K562 (cell line): ENCODE results near the gene CSTB. TPM values are rescaled to one million over a fixed set of nuclear protein-coding genes. Genes with fewer than 3 reads are reported as not detected.
A peak's percentile ranks its signal among the peaks of the same experiment; 100 is the strongest.

Experiments used
- ATAC-seq: fragments of 200-7000 bp; cut with Tn5 transposase; 3 replicates; pipeline ENCODE4 v1.9.1; 2020; ENCODE audit warnings: moderate library complexity
- BruUV-seq: library from RNA; stranded (reverse); fragments of 400-500 nt; replicated peaks from 2 replicates; lab custom pipeline; 2021; lab: Mats Ljungman, UMichigan
- CTCF ChIA-PET: fragments of 300-600 bp; formaldehyde crosslinking; extraction: SDS; loops from one replicate; lab custom pipeline; 2021; ENCODE audit warnings: low intra/inter-chr PET ratio; lab: Yijun Ruan, JAX
- POLR2A ChIA-PET: fragments of 300-600, 350-650 bp; sonication (Branson Sonifier 250); formaldehyde crosslinking; extraction: SDS; loops from one replicate; lab custom pipeline; 2021; ENCODE audit warnings: antibody characterized with exemption, inconsistent platforms; lab: Yijun Ruan, JAX
- DNase-seq, 4 experiments: peaks; one replicate each; pipeline versions ENCODE4 v3.0.0 to v3.0.0-alpha.2; 2011 to 2018; ENCODE audit warnings: low spot score in 3 of 4, mixed read lengths in 3 of 4; ENCODE audit errors: extremely low read depth in 1 of 4
- FAIRE-seq: peaks from 2 replicates; lab custom pipeline; 2011; peaks lifted over from hg19 to GRCh38; lab: Jason Lieb, UNC
- H2AFZ ChIP-seq: 2 replicates; pipeline ENCODE4 v1.6.0; 2011; ENCODE audit warnings: low read depth, low read length, control low read depth, inconsistent platforms
- H3K27ac ChIP-seq: fragments of 200-600 bp; 3 replicates; pipeline ENCODE4 v1.8.0; 2011; ENCODE audit warnings: low read depth, mild to moderate bottlenecking, control low read depth, inconsistent platforms, low read length, moderate library complexity, mixed read lengths; ENCODE audit errors: extremely low read depth
- H3K27me3 ChIP-seq, 2 experiments: fragments of 300-600 bp in 1 of 2; 2 replicates in 1 of 2; 3 replicates in 1 of 2; pipeline versions ENCODE4 v1.6.0 to v1.8.0; 2011; ENCODE audit warnings: inconsistent platforms in 2 of 2, low read length in 2 of 2, mild to moderate bottlenecking in 1 of 2, mixed read lengths in 1 of 2, moderate library complexity in 1 of 2; ENCODE audit not compliant: control insufficient read depth in 2 of 2, insufficient read depth in 2 of 2
- H3K36me3 ChIP-seq: fragments of 300-600 bp; 3 replicates; pipeline ENCODE4 v1.8.0; 2011; ENCODE audit warnings: mild to moderate bottlenecking, low read length, inconsistent platforms; ENCODE audit not compliant: control insufficient read depth, insufficient read depth
- H3K4me1 ChIP-seq, 2 experiments: fragments of 200-600 bp in 1 of 2; replicated peaks in 1 of 2; 2 replicates in 1 of 2; 3 replicates in 1 of 2; pipeline versions ENCODE4 v1.5.1 to v1.8.0; 2011; ENCODE audit warnings: inconsistent platforms in 2 of 2, low read length in 2 of 2, mild to moderate bottlenecking in 1 of 2, mixed read lengths in 1 of 2, moderate library complexity in 1 of 2; ENCODE audit not compliant: control insufficient read depth in 2 of 2, insufficient read depth in 2 of 2
- H3K4me2 ChIP-seq: 2 replicates; pipeline ENCODE4 v1.6.1; 2011; ENCODE audit warnings: low read length, control low read depth, inconsistent platforms, mixed read lengths; ENCODE audit not compliant: insufficient read depth
- H3K4me3 ChIP-seq: fragments of 200-600 bp; sonication (generic), shearing (Covaris generic); 2 replicates; pipeline ENCODE4 v1.5.1; 2016; ENCODE audit warnings: control low read depth, inconsistent platforms
- H3K79me2 ChIP-seq: fragments of 200-600 bp; 3 replicates; pipeline ENCODE4 v1.8.0; 2011; ENCODE audit warnings: low read length, inconsistent platforms; ENCODE audit not compliant: control insufficient read depth, insufficient read depth
- H3K9ac ChIP-seq, 2 experiments: 2 replicates each; pipeline versions ENCODE4 v1.6.0 to v1.6.1; 2011; ENCODE audit warnings: low read depth in 2 of 2, low read length in 2 of 2, control low read depth in 1 of 2, inconsistent platforms in 1 of 2, mild to moderate bottlenecking in 1 of 2, mixed read lengths in 1 of 2; ENCODE audit not compliant: insufficient read depth in 1 of 2
- H3K9me1 ChIP-seq: one replicate; pipeline ENCODE4 v1.6.0; 2011; ENCODE audit warnings: inconsistent platforms, mild to moderate bottlenecking, low read length, moderate library complexity; ENCODE audit not compliant: control insufficient read depth, insufficient read depth
- H3K9me3 ChIP-seq: replicated peaks from 2 replicates; pipeline ENCODE4 v1.5.1; 2011; ENCODE audit warnings: low read depth, low read length, inconsistent platforms; ENCODE audit not compliant: control insufficient read depth, insufficient read depth
- H4K20me1 ChIP-seq: replicated peaks from 2 replicates; pipeline ENCODE4 v1.6.1; 2011; ENCODE audit warnings: low read length, inconsistent platforms, mixed read lengths; ENCODE audit not compliant: control insufficient read depth, insufficient read depth
- CBX8 ChIP-seq: fragments of 200-600 bp; sonication (generic); IDR thresholded peaks from 2 replicates; pipeline ENCODE4 v1.6.1; 2012; ENCODE audit warnings: borderline replicate concordance, mixed run types, low read depth, mild to moderate bottlenecking, moderate library complexity, mixed read lengths, low read length, control low read depth, inconsistent platforms; ENCODE audit not compliant: poor library complexity, severe bottlenecking; ENCODE audit errors: extremely low read depth
- FIP1L1 ChIP-seq: fragments of 200-400 bp; formaldehyde crosslinking; IDR thresholded peaks from 2 replicates; pipeline ENCODE4 v1.6.1; 2018; ENCODE audit warnings: mild to moderate bottlenecking, low read depth, low read length; ENCODE audit not compliant: poor library complexity, severe bottlenecking
- JUND ChIP-seq, 2 experiments: IDR thresholded peaks; 2 replicates in 1 of 2; 3 replicates in 1 of 2; pipeline ENCODE4 v1.6.1; 2011; ENCODE audit warnings: borderline replicate concordance in 2 of 2, low read depth in 2 of 2, low read length in 2 of 2, improper control_type of control experiment in 1 of 2, missing biosample characterization in 1 of 2, missing genetic modification characterization in 1 of 2, missing genetic modification reagents in 1 of 2
- NRF1 ChIP-seq, 2 experiments: fragments of 450-650 bp; IDR thresholded peaks in 1 of 2; conservative IDR thresholded peaks in 1 of 2; 2 replicates each; pipeline ENCODE4 v1.6.1; 2014; ENCODE audit warnings: mild to moderate bottlenecking in 2 of 2
- NUFIP1 ChIP-seq: fragments of 450-650 bp; IDR thresholded peaks from 2 replicates; pipeline ENCODE4 v1.6.1; 2018; ENCODE audit not compliant: partially characterized antibody
- RBBP5 ChIP-seq: fragments of 200-600 bp; sonication (generic); IDR thresholded peaks from 2 replicates; pipeline ENCODE4 v1.6.1; 2012; ENCODE audit warnings: borderline replicate concordance, mild to moderate bottlenecking, low read length, control low read depth, inconsistent platforms; ENCODE audit not compliant: insufficient read depth, poor library complexity, severe bottlenecking
- RBM22 ChIP-seq: fragments of 200-400 bp; formaldehyde crosslinking; IDR thresholded peaks from 2 replicates; pipeline ENCODE4 v1.6.1; 2018; ENCODE audit warnings: low read length, low read depth; ENCODE audit not compliant: poor library complexity, severe bottlenecking
- TCFL5 ChIP-seq: fragments of 250-450 bp; sonication (Bioruptor Pico); conservative IDR thresholded peaks from 2 replicates; pipeline ENCODE4 v1.6.1; 2021; ENCODE audit warnings: mild to moderate bottlenecking, moderate library complexity, matching md5 sums
- VEZF1 ChIP-seq: fragments of 200-800 bp; sonication (Bioruptor generic); IDR thresholded peaks from 2 replicates; pipeline ENCODE4 v1.6.1; 2017; ENCODE audit warnings: missing genetic modification characterization, missing compliant biosample characterization
- WGBS: fragments of 100-300 bp; shearing (Covaris generic); methylation state at CpG from one replicate; pipeline ENCODE4 v1.1.6; 2016; ENCODE audit warnings: low coverage, mixed read lengths; ENCODE audit not compliant: insufficient coverage; ENCODE audit errors: missing lambda C conversion rate; 5-methylcytosine and 5-hydroxymethylcytosine counted together
- in situ Hi-C: fragments of 300-500 bp; cut with MboI; formaldehyde crosslinking; loops from 4 replicates; pipeline ENCODE4 v1.15.0; 2018; ENCODE audit warnings: inconsistent platforms, mixed read lengths
- intact Hi-C: fragments of 100-400 bp; cut with micrococcal nuclease; formaldehyde crosslinking; loops from 2 replicates; pipeline ENCODE4 v1.14.2; 2022
- polyA plus RNA-seq, 8 experiments: library from polyadenylated mRNA; depleted of rRNA in 4 of 8; stranded (reverse) in 5 of 8; unstranded in 3 of 8; fragments of >200 nt; fragmentation: Nextera tagmentation in 2 of 8; fragmentation: Illumina TruSeq in 1 of 8; extraction: Ambion mirVana in 2 of 8; extraction: Trizol in 1 of 8; gene quantifications; 2 replicates each; pipeline versions ENCODE4 v1.2.1 to v1.2.3, GENCODE V29; 2011 to 2014; ENCODE audit warnings: inconsistent platforms in 1 of 8, missing spikeins in 1 of 8
- total RNA-seq, 7 experiments: library from RNA; depleted of rRNA in 6 of 7; stranded (reverse); fragments of >200 nt in 6 of 7; fragmentation: Illumina TruSeq in 2 of 7; extraction: Trizol in 2 of 7; gene quantifications; 2 replicates each; pipeline versions ENCODE4 v1.2.1 to v1.2.3, GENCODE V29; 2011 to 2021; ENCODE audit warnings: low replicate concordance in 1 of 7
- TF ChIP-seq, protein P1 (sequence below): fragments of 450-650 bp; formaldehyde crosslinking; IDR thresholded peaks from 2 replicates; pipeline ENCODE4 v1.4.0; 2020; ENCODE audit warnings: mild to moderate bottlenecking, moderate library complexity
- TF ChIP-seq, protein P2 (sequence below): sonication (generic); formaldehyde crosslinking; IDR thresholded peaks from 2 replicates; pipeline ENCODE4 v1.8.1; 2023; ENCODE audit warnings: mild to moderate bottlenecking, missing genetic modification reagents
- TF ChIP-seq, protein P3 (sequence below): sonication (generic); formaldehyde crosslinking; IDR thresholded peaks from 2 replicates; pipeline ENCODE4 v1.8.1; 2023; ENCODE audit warnings: mild to moderate bottlenecking, missing genetic modification reagents

The CSTB gene
- total and polyA plus RNA-seq, 9 of the 15 experiments (the other 6 are each of a cell fraction or from before 2014, with no cell fraction given): 12.4 to 65.0 (median 31.7) TPM

- CTCF ChIA-PET: no interaction called here
- Histone ChIP-seq H3K9me1 (peaks cover 4% of the 10 kb centered on the region), H4K20me1 (peaks cover 5% of the 10 kb centered on the region; the same call in 1 of the 2 replicates), H3K4me2 (no peak overlapping the region), H3K27me3 (no peaks in the 10 kb centered on the region), H3K4me3 (no peak overlapping the region), H3K27ac (peak overlapping the region; percentile 27; the same call in 2 of the 3 replicates), H3K4me1 (peaks cover 10 to 78% of the 10 kb centered on the region in 2 experiments; a peak in 4 of 5 replicates), H3K9me3 (no peaks in the 10 kb centered on the region), H2AFZ (no peak overlapping the region), H3K36me3 (peaks cover 66% of the 10 kb centered on the region; the same call in 2 of the 3 replicates), H3K9ac (peak overlapping the region; percentile 4 to 84; a peak in 1 of 4 replicates), H3K79me2 (no peaks in the 10 kb centered on the region)
- intact Hi-C loops (no loop called here), in situ Hi-C loops (no loop called here)
- WGBS: 68% methylated on average over 14 of the region's 14 CpGs
- no TSS peak for BruUV-seq
- FAIRE-seq (peak; percentile 94), ATAC-seq (peak; percentile 58), DNase-seq (peak in 1 of 4 experiments; percentile 61)
- POLR2A ChIA-PET: interaction anchor here (0.5 to 1.6 kb wide), 3 partner anchors 11 to 175 kb away, joined by 3 to 5 read pairs (median 4); no protein-coding TSS in a partner anchor
- TF ChIP-seq, protein P1, sequence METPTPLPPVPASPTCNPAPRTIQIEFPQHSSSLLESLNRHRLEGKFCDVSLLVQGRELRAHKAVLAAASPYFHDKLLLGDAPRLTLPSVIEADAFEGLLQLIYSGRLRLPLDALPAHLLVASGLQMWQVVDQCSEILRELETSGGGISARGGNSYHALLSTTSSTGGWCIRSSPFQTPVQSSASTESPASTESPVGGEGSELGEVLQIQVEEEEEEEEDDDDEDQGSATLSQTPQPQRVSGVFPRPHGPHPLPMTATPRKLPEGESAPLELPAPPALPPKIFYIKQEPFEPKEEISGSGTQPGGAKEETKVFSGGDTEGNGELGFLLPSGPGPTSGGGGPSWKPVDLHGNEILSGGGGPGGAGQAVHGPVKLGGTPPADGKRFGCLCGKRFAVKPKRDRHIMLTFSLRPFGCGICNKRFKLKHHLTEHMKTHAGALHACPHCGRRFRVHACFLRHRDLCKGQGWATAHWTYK (CRISPR knock-in tag): no peak
- TF ChIP-seq JUND (IDR thresholded peaks at IDR 0.05; ENCODE audit: borderline replicate concordance, low read depth, low read length) (no peak), JUND (tag; IDR thresholded peaks at IDR 0.05; ENCODE audit: borderline replicate concordance, low read depth, low read length) (0 out of 3 replicates have a peak, but pooled peaks have one; percentile 20), CBX8 (no peak), RBBP5 (no peak), TCFL5 (CRISPR knock-in tag) (no peak), NUFIP1 (no peak), VEZF1 (CRISPR knock-in tag) (peak; percentile 39; the same call in 1 of the 2 replicates), RBM22 (no peak), NRF1 (conservative IDR thresholded peaks at IDR 0.05 in 1 of 2, IDR thresholded peaks at IDR 0.05 in 1 of 2) (peak in 1 of 2 experiments; percentile 37; a peak in 2 of 4 replicates), FIP1L1 (no peak)
- TF ChIP-seq, protein P2, sequence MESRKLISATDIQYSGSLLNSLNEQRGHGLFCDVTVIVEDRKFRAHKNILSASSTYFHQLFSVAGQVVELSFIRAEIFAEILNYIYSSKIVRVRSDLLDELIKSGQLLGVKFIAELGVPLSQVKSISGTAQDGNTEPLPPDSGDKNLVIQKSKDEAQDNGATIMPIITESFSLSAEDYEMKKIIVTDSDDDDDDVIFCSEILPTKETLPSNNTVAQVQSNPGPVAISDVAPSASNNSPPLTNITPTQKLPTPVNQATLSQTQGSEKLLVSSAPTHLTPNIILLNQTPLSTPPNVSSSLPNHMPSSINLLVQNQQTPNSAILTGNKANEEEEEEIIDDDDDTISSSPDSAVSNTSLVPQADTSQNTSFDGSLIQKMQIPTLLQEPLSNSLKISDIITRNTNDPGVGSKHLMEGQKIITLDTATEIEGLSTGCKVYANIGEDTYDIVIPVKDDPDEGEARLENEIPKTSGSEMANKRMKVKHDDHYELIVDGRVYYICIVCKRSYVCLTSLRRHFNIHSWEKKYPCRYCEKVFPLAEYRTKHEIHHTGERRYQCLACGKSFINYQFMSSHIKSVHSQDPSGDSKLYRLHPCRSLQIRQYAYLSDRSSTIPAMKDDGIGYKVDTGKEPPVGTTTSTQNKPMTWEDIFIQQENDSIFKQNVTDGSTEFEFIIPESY (CRISPR knock-in tag): peak; percentile 31; the same call in 1 of the 2 replicates
- TF ChIP-seq, protein P3, sequence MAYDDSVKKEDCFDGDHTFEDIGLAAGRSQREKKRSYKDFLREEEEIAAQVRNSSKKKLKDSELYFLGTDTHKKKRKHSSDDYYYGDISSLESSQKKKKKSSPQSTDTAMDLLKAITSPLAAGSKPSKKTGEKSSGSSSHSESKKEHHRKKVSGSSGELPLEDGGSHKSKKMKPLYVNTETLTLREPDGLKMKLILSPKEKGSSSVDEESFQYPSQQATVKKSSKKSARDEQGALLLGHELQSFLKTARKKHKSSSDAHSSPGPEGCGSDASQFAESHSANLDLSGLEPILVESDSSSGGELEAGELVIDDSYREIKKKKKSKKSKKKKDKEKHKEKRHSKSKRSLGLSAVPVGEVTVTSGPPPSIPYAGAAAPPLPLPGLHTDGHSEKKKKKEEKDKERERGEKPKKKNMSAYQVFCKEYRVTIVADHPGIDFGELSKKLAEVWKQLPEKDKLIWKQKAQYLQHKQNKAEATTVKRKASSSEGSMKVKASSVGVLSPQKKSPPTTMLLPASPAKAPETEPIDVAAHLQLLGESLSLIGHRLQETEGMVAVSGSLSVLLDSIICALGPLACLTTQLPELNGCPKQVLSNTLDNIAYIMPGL (CRISPR knock-in tag): no peak
Measured at GRCh38 chr21:43805275-43805800, 29.2 kb upstream of the CSTB start.
